Choroid plexus epithelial cell (primary cell): ENCODE measurements around the gene HSD17B3.

Experiments
- DNase-seq: peaks from one replicate; pipeline ENCODE4 v3.0.0-alpha.2; 2010; ENCODE audit warnings: low read depth
- H3K4me3 ChIP-seq: 2 replicates; pipeline ENCODE4 v1.5.1; 2011; ENCODE audit warnings: low read depth, mild to moderate bottlenecking, control low read depth, low read length, moderate library complexity
- TF ChIP-seq, protein P1 (sequence below): conservative IDR thresholded peaks from 2 replicates; pipeline ENCODE4 v1.5.1; 2011; ENCODE audit warnings: low read depth, mild to moderate bottlenecking, control low read depth, inconsistent platforms, low read length, moderate library complexity

The HSD17B3 gene

GRCh38 chr9:96219026-96219899 is 82.7 kb downstream of the HSD17B3 start:
- TF ChIP-seq, protein P1, sequence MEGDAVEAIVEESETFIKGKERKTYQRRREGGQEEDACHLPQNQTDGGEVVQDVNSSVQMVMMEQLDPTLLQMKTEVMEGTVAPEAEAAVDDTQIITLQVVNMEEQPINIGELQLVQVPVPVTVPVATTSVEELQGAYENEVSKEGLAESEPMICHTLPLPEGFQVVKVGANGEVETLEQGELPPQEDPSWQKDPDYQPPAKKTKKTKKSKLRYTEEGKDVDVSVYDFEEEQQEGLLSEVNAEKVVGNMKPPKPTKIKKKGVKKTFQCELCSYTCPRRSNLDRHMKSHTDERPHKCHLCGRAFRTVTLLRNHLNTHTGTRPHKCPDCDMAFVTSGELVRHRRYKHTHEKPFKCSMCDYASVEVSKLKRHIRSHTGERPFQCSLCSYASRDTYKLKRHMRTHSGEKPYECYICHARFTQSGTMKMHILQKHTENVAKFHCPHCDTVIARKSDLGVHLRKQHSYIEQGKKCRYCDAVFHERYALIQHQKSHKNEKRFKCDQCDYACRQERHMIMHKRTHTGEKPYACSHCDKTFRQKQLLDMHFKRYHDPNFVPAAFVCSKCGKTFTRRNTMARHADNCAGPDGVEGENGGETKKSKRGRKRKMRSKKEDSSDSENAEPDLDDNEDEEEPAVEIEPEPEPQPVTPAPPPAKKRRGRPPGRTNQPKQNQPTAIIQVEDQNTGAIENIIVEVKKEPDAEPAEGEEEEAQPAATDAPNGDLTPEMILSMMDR, result peak; percentile 72
- peak; percentile 22 for DNase-seq
- peak overlapping the region; percentile 7 for H3K4me3 ChIP-seq

DNA sequence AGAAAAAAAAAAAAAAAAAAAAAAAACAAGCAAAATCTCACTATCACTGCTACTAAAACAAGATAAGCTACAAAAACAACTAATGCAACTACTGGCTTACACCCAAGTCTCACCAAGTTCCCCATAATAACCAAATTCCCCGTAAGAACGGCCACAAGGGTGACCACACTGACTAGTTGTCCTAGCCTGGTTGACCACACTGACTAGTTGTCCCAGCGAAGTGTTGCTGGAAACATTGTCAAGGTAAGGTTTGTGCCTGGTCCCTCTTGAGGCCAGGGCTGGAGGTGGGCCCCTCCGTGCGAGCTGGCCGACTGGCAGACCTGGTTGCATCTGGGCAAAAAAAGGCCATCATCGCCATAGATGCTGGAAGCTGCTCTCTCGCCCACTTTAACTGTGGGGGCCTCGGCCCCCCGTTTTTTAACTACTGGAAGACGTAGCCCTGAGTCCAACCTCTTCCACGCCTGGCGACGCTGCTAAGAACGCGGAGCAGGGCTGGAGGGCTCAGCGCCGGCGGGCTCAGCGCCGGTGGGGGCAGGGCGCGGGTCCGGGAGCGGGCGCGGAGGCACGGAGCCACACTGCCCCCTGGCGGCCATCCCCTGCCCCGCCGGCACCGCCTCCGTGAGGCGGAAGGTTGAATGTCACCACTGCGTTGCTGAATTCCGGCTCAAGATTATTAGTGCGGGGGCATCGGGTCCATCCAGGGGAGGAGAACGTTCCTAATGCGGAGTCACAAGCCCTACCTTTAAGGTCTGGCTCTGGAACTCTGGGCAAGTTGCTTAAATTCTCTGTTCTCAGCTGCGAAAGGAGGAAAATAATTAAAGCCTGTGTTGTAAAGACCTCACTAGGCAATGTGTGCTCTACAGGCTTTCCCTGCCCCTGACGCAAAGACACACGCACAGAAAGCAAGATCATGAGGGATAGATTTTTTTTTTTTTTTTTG is 84.0 kb downstream of the HSD17B3 start:
- H3K4me3 ChIP-seq, result peak overlapping the region; percentile 45
- TF ChIP-seq, protein P1, result peak; percentile 74
- DNase-seq, result peak; percentile 74

GRCh38 chr9:96217294-96217707 is 84.7 kb downstream of the HSD17B3 start:
- TF ChIP-seq, protein P1, result no peak
- peak; percentile 44 for DNase-seq
- peak overlapping the region; percentile 29 for H3K4me3 ChIP-seq

- no peak overlapping the region for H3K4me3 ChIP-seq
- TF ChIP-seq, protein P1, result no peak
- DNase-seq, result no peak
These were observed 85.4 kb downstream of the HSD17B3 start for GRCh38 chr9:96216583-96216982.

DNA sequence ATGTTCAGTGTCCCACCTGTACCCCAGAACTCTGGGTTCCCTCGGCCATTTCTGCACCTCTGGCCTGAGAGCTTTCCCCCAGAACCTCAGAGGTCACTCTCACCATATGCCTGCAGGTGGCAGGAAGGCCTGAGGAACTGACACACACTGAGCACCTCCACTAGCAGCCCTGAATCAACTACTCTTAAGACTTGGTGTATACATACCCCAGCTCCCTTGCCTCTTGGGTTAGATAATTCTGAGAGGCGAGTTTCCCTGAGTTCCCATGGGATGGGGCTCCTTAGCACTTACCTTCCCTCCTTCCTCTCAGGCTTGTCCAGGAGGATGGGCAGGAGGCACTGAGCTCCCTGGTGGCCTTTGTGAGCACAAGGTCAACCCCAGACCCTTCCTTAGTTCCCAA is 86.1 kb downstream of the HSD17B3 start:
- TF ChIP-seq, protein P1, result no peak
- no peak for DNase-seq
- H3K4me3 ChIP-seq, result no peak overlapping the region

GRCh38 chr9:96214635-96215034 is 87.3 kb downstream of the HSD17B3 start:
- DNase-seq, result no peak
- no peak overlapping the region for H3K4me3 ChIP-seq
- TF ChIP-seq, protein P1, result no peak
